Immature natural killer cell (primary cell): ENCODE data around the gene PDE8B. TPM values are rescaled to one million over a fixed set of nuclear protein-coding genes. Genes with fewer than 3 reads are reported as not detected.

Experiments
- DNase-seq, 3 donors: peaks; one replicate each; pipeline ENCODE4 v3.0.0; 2022; ENCODE audit warnings: mixed read lengths in 1 of 3
- H3K27ac Mint-ChIP-seq, 6 donors: one replicate each; pipeline ENCODE4 v1.8.0; 2020; ENCODE audit warnings: mixed read lengths in 6 of 6, mild to moderate bottlenecking in 5 of 6, inconsistent platforms in 4 of 6, moderate library complexity in 3 of 6
- H3K27me3 Mint-ChIP-seq, 3 donors: one replicate each; pipeline ENCODE4 v1.8.0; 2020 to 2021; ENCODE audit warnings: low read depth in 3 of 3, mild to moderate bottlenecking in 3 of 3, mixed read lengths in 3 of 3, moderate library complexity in 3 of 3, inconsistent platforms in 1 of 3
- H3K36me3 Mint-ChIP-seq, 3 donors: one replicate each; pipeline ENCODE4 v1.8.0; 2020; ENCODE audit warnings: mixed read lengths in 3 of 3, inconsistent platforms in 2 of 3, mild to moderate bottlenecking in 2 of 3
- H3K4me1 Mint-ChIP-seq, 2 donors: one replicate each; pipeline ENCODE4 v1.8.0; 2020; ENCODE audit warnings: inconsistent platforms in 2 of 2, mild to moderate bottlenecking in 2 of 2, mixed read lengths in 2 of 2, moderate library complexity in 1 of 2
- H3K4me3 Mint-ChIP-seq, 5 donors: one replicate each; pipeline ENCODE4 v1.8.0; 2020; ENCODE audit warnings: mild to moderate bottlenecking in 5 of 5, mixed read lengths in 5 of 5, inconsistent platforms in 3 of 5, moderate library complexity in 3 of 5
- H3K9me3 Mint-ChIP-seq, 6 donors: one replicate each; pipeline ENCODE4 v1.8.0; 2020; ENCODE audit warnings: mild to moderate bottlenecking in 6 of 6, mixed read lengths in 6 of 6, inconsistent platforms in 4 of 6, moderate library complexity in 3 of 6
- polyA plus RNA-seq, 3 donors: library from polyadenylated mRNA; unstranded; fragments of 300-500 nt; fragmentation: Illumina TruSeq; gene quantifications; one replicate each; pipeline ENCODE4 v1.2.3, GENCODE V29; 2021

PDE8B gene
- polyA plus RNA-seq, 3 donors from 2014 or later: 0.30 TPM; not detected in 2

DNA sequence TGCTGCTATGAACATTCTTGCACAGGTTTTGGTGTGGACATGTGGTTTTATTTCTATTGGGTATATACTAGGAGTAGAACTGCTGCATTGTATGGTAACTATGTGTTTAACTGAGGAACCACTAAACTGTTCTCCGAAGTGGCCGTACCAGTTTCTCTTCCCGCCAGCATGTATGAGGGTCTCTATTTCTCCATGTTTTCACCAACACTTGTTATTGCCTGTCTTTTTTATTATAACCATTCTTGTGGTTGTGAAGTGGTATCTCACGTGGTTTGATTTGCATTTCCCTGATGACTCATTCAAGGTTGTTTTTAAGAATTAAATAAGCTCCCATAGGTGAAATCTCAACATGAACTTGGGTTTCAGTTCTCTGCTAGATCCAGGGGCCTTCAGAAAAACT is 19.4 kb downstream of the PDE8B start:
- H3K27ac Mint-ChIP-seq: no peak overlapping the region
- no peaks in the 10 kb centered on the region for H3K4me1 Mint-ChIP-seq
- no peaks in the 10 kb centered on the region for H3K36me3 Mint-ChIP-seq
- no peak for DNase-seq
- peaks cover 0 to 2% (median 0%) of the 10 kb centered on the region in 6 donors for H3K9me3 Mint-ChIP-seq
- no peak overlapping the region for H3K4me3 Mint-ChIP-seq
- peaks cover 2 to 15% (median 5%) of the 10 kb centered on the region in 3 donors for H3K27me3 Mint-ChIP-seq

- DNase-seq: no peak
- H3K9me3 Mint-ChIP-seq: peaks cover 0 to 2% (median 0%) of the 10 kb centered on the region in 6 donors
- H3K4me3 Mint-ChIP-seq: no peak overlapping the region
- H3K27me3 Mint-ChIP-seq: peaks cover 2 to 17% (median 5%) of the 10 kb centered on the region in 3 donors
- H3K4me1 Mint-ChIP-seq: no peaks in the 10 kb centered on the region
- H3K36me3 Mint-ChIP-seq: no peaks in the 10 kb centered on the region
- no peak overlapping the region for H3K27ac Mint-ChIP-seq
These were observed 20.4 kb downstream of the PDE8B start for GRCh38 chr5:77230727-77231470.

DNA sequence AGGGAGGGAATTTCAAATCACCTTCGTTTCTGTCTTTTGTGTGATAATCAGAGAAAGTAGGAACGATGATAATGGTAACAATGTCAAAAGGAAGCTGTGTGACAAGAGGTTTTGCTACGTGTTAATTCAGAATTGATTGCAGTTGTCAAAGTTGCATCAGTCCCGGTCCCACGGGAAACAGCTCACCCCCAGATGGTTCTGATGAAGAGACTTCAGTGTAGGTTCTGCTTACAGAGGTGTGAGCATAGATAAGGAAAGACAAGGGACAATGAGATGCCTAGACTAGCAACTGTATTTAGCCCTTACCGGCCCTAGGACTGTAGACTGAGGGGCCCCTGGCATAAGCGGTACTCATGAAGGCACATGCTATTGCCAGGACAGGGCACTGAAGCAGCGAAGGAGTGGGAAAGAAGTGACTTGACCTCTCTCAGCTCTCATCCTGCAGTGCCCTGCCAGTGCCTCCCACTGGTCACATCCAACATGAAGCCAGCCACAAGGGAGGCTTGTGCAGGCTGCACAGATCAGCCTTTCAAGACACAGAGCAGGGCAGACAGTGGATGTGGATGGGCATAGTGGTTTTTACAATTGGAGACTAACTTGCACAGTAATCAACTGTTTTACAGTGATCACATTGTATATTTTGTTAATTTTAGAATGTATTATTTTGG is 21.1 kb downstream of the PDE8B start:
- Mint-ChIP-seq H3K27ac (no peak overlapping the region), H3K27me3 (peaks cover 2 to 19% (median 5%) of the 10 kb centered on the region in 3 donors), H3K9me3 (peaks cover 0 to 2% (median 0%) of the 10 kb centered on the region in 6 donors), H3K4me3 (no peak overlapping the region), H3K4me1 (no peaks in the 10 kb centered on the region), H3K36me3 (no peaks in the 10 kb centered on the region)
- no peak for DNase-seq

- no peak for DNase-seq
- no peaks in the 10 kb centered on the region for H3K4me1 Mint-ChIP-seq
- H3K27me3 Mint-ChIP-seq: peaks cover 4 to 19% (median 5%) of the 10 kb centered on the region in 3 donors
- no peak overlapping the region for H3K4me3 Mint-ChIP-seq
- H3K36me3 Mint-ChIP-seq: no peaks in the 10 kb centered on the region
- peaks cover 0 to 2% (median 0%) of the 10 kb centered on the region in 6 donors for H3K9me3 Mint-ChIP-seq
- no peak overlapping the region for H3K27ac Mint-ChIP-seq
These were observed 22.3 kb downstream of the PDE8B start for GRCh38 chr5:77232574-77233358.

DNA sequence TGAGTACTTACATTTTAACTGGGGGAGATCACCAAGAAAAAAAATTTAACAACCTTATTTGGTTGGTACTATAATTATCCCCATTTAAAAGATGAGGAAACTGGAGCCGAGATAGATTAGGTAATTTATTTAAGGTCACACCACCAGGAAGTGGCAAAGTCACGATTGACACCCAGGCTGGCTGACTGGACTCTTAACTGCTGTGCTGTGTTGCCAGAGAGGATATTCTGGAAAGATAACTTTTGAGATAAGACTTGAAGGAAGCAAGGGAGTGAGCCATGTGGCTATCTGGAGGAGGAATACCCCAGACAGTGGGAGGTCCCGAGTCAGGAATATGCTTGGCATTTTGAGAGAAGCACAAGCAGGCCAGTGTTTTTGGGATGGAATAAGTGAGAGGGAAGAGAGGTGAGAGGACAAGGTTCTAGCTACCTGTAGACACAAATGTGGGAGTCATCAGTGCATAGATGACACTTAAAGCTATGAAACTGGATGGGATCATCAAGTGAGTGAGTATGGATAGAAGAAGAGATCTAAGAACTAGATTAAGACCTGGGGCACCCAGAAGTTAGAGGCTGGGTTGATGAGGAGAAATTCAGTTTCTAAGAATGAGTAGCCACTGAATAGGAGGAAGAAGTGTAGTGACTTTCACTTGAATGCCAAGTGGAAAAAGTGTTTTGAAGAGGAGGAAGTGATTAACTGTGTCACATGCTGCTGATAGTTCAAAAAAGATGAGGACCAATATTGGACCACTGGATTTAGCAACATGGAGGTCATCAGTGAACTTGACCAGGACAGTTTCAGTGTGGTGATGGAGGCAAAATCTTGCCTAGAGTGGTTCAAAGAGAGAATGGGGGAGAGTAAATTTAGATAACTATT is 25.6 kb downstream of the PDE8B start:
- no peak for DNase-seq
- Mint-ChIP-seq H3K27ac (no peak overlapping the region), H3K4me3 (no peak overlapping the region), H3K4me1 (no peaks in the 10 kb centered on the region), H3K9me3 (no peaks in the 10 kb centered on the region), H3K27me3 (peaks cover 4 to 26% (median 6%) of the 10 kb centered on the region in 3 donors), H3K36me3 (no peaks in the 10 kb centered on the region)

- Mint-ChIP-seq H3K36me3 (no peaks in the 10 kb centered on the region), H3K27ac (no peak overlapping the region), H3K4me3 (no peak overlapping the region), H3K27me3 (peaks cover 2 to 11% (median 7%) of the 10 kb centered on the region in 3 donors), H3K9me3 (no peaks in the 10 kb centered on the region), H3K4me1 (no peaks in the 10 kb centered on the region)
- DNase-seq: no peak
These were observed 28.8 kb downstream of the PDE8B start for GRCh38 chr5:77239126-77239741.

- H3K4me1 Mint-ChIP-seq: no peaks in the 10 kb centered on the region
- H3K27ac Mint-ChIP-seq: no peak overlapping the region
- H3K36me3 Mint-ChIP-seq: no peaks in the 10 kb centered on the region
- H3K4me3 Mint-ChIP-seq: no peak overlapping the region
- H3K9me3 Mint-ChIP-seq: no peaks in the 10 kb centered on the region
- H3K27me3 Mint-ChIP-seq: peaks cover 0 to 7% (median 7%) of the 10 kb centered on the region in 3 donors
- no peak for DNase-seq
These were observed 31.0 kb downstream of the PDE8B start for GRCh38 chr5:77241444-77241843.

GRCh38 chr5:77249475-77249874 is 39.0 kb downstream of the PDE8B start:
- peaks cover 0 to 2% (median 0%) of the 10 kb centered on the region in 6 donors for H3K9me3 Mint-ChIP-seq
- H3K27me3 Mint-ChIP-seq: peaks cover 0 to 8% (median 3%) of the 10 kb centered on the region in 3 donors
- no peak overlapping the region for H3K4me3 Mint-ChIP-seq
- no peaks in the 10 kb centered on the region for H3K36me3 Mint-ChIP-seq
- no peak for DNase-seq
- H3K4me1 Mint-ChIP-seq: no peaks in the 10 kb centered on the region
- H3K27ac Mint-ChIP-seq: no peak overlapping the region

DNA sequence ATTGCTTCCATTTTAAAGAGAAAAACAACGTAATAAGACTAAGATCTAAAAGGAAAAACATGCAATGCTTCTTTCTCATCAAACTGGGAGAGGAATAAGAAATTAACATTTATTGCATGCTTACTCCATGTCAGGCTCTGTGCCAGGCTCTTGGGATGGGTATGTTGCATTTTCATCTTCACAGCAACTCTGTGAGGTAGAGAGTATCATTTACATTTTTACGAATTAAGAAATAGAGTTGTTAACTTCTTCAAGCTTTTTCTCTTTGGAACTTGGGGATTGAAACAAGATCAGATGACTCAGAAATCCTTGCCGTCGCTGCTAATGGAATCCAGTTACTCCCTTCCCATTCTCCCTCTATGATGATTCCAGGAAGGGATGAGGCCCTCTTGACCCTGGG is 39.5 kb downstream of the PDE8B start:
- peaks cover 0 to 10% (median 3%) of the 10 kb centered on the region in 3 donors for H3K27me3 Mint-ChIP-seq
- H3K36me3 Mint-ChIP-seq: no peaks in the 10 kb centered on the region
- DNase-seq: no peak
- no peak overlapping the region for H3K27ac Mint-ChIP-seq
- H3K4me3 Mint-ChIP-seq: no peak overlapping the region
- peaks cover 0 to 2% (median 0%) of the 10 kb centered on the region in 6 donors for H3K9me3 Mint-ChIP-seq
- no peaks in the 10 kb centered on the region for H3K4me1 Mint-ChIP-seq

DNA sequence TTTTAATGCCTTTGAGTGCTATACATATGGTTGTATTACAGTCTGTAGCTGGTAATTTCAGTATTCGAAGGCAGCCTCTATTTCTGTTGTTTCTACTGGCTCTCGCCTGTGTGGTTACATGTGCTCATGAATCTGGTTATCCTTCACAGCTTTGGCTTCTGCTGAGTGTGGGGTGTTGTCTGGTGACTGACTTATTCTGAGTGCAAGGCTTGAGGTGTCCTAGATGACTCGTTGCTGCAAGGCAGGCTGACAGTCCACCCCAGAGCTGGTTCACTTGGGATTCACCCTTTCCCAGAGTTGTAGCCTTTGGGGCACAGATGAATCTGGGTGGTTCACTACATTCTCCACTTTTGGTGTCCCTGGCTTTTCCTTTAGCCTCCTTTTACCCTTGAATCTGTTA is 41.4 kb downstream of the PDE8B start:
- H3K9me3 Mint-ChIP-seq: peaks cover 0 to 4% (median 0%) of the 10 kb centered on the region in 6 donors

GRCh38 chr5:77255617-77256016 is 45.1 kb downstream of the PDE8B start:
- H3K27ac Mint-ChIP-seq: no peak overlapping the region
- H3K4me3 Mint-ChIP-seq: no peak overlapping the region
- DNase-seq: no peak
- H3K36me3 Mint-ChIP-seq: no peaks in the 10 kb centered on the region
- H3K27me3 Mint-ChIP-seq: peaks cover 2 to 12% (median 3%) of the 10 kb centered on the region in 3 donors
- H3K4me1 Mint-ChIP-seq: no peaks in the 10 kb centered on the region
- H3K9me3 Mint-ChIP-seq: peaks cover 0 to 4% (median 0%) of the 10 kb centered on the region in 6 donors

More for the DNA sequence above, 41.4 kb downstream of the PDE8B start:
- H3K27me3 Mint-ChIP-seq: peaks cover 0 to 12% (median 5%) of the 10 kb centered on the region in 3 donors
- H3K36me3 Mint-ChIP-seq: no peaks in the 10 kb centered on the region
- H3K4me1 Mint-ChIP-seq: no peaks in the 10 kb centered on the region
- no peak overlapping the region for H3K27ac Mint-ChIP-seq
- no peak overlapping the region for H3K4me3 Mint-ChIP-seq
- no peak for DNase-seq

- H3K4me3 Mint-ChIP-seq: no peak overlapping the region
- H3K9me3 Mint-ChIP-seq: peaks cover 0 to 4% (median 0%) of the 10 kb centered on the region in 6 donors
- no peak for DNase-seq
- no peaks in the 10 kb centered on the region for H3K36me3 Mint-ChIP-seq
- no peaks in the 10 kb centered on the region for H3K4me1 Mint-ChIP-seq
- peaks cover 3 to 12% (median 4%) of the 10 kb centered on the region in 3 donors for H3K27me3 Mint-ChIP-seq
- H3K27ac Mint-ChIP-seq: no peak overlapping the region
These were observed 45.9 kb downstream of the PDE8B start for GRCh38 chr5:77256406-77256805.

GRCh38 chr5:77258652-77259051 is 48.2 kb downstream of the PDE8B start:
- peaks cover 0 to 2% (median 0%) of the 10 kb centered on the region in 6 donors for H3K9me3 Mint-ChIP-seq
- H3K4me3 Mint-ChIP-seq: no peak overlapping the region
- H3K4me1 Mint-ChIP-seq: no peaks in the 10 kb centered on the region
- no peak for DNase-seq
- H3K36me3 Mint-ChIP-seq: no peaks in the 10 kb centered on the region
- H3K27me3 Mint-ChIP-seq: peaks cover 3 to 6% (median 4%) of the 10 kb centered on the region in 3 donors
- H3K27ac Mint-ChIP-seq: no peak overlapping the region
